Keratinocyte (primary cell): ENCODE measurements around the gene CSNK2A1. TPM values are rescaled to one million over a fixed set of nuclear protein-coding genes. Genes with fewer than 3 reads are reported as not detected.

ENCODE experiments used
- DNase-seq: peaks from one replicate; pipeline ENCODE4 v3.0.0-alpha.2; 2011; ENCODE audit warnings: low read depth, missing footprints, low spot score
- FAIRE-seq: peaks from 2 replicates; lab custom pipeline; 2011; peaks lifted over from hg19 to GRCh38; lab: Jason Lieb, UNC
- H2AFZ ChIP-seq: 2 replicates; pipeline ENCODE4 v1.6.0; 2012; ENCODE audit warnings: low read length, control low read depth, inconsistent platforms; ENCODE audit not compliant: control insufficient read depth
- H3K27ac ChIP-seq: 2 replicates; pipeline ENCODE4 v1.5.1; 2011; ENCODE audit warnings: low read length; ENCODE audit not compliant: control insufficient read depth, insufficient read depth
- H3K27me3 ChIP-seq: 3 replicates; pipeline ENCODE4 v1.6.0; 2011; ENCODE audit warnings: low read length; ENCODE audit not compliant: control insufficient read depth, insufficient read depth; ENCODE audit errors: extremely low read depth
- H3K36me3 ChIP-seq, 2 experiments: 2 replicates in 1 of 2; 3 replicates in 1 of 2; pipeline ENCODE4 v1.5.1; 2011; ENCODE audit warnings: low read length in 2 of 2, mild to moderate bottlenecking in 1 of 2; ENCODE audit not compliant: control insufficient read depth in 2 of 2, insufficient read depth in 2 of 2; ENCODE audit errors: extremely low read depth in 1 of 2
- H3K4me1 ChIP-seq: 3 replicates; pipeline ENCODE4 v1.5.1; 2011; ENCODE audit warnings: low read length; ENCODE audit not compliant: control insufficient read depth, insufficient read depth; ENCODE audit errors: extremely low read depth
- H3K4me2 ChIP-seq: 3 replicates; pipeline ENCODE4 v1.6.0; 2011; ENCODE audit warnings: low read depth, low read length; ENCODE audit not compliant: control insufficient read depth, insufficient read depth; ENCODE audit errors: extremely low read depth
- H3K4me3 ChIP-seq, 3 experiments: fragments of 200-600 bp in 1 of 3; sonication (generic) in 1 of 3; 2 replicates in 2 of 3; 3 replicates in 1 of 3; pipeline ENCODE4 v1.5.1; 2011 to 2016; ENCODE audit warnings: low read length in 3 of 3, mild to moderate bottlenecking in 3 of 3, control low read depth in 2 of 3, inconsistent platforms in 1 of 3, low read depth in 1 of 3, mixed read lengths in 1 of 3, mixed run types in 1 of 3, moderate library complexity in 1 of 3; ENCODE audit not compliant: control insufficient read depth in 2 of 3, insufficient read depth in 2 of 3; ENCODE audit errors: extremely low read depth in 1 of 3
- H3K79me2 ChIP-seq: 2 replicates; pipeline ENCODE4 v1.6.0; 2012; ENCODE audit warnings: low read length; ENCODE audit not compliant: control insufficient read depth, insufficient read depth
- H3K9ac ChIP-seq: 3 replicates; pipeline ENCODE4 v1.6.0; 2011; ENCODE audit warnings: low read length; ENCODE audit not compliant: control insufficient read depth, insufficient read depth; ENCODE audit errors: extremely low read depth
- H3K9me1 ChIP-seq: 3 replicates; pipeline ENCODE4 v1.6.0; 2011; ENCODE audit warnings: low read length; ENCODE audit not compliant: control insufficient read depth, insufficient read depth; ENCODE audit errors: extremely low read depth
- H3K9me3 ChIP-seq: 2 replicates; pipeline ENCODE4 v1.5.1; 2012; ENCODE audit warnings: low read depth, low read length; ENCODE audit not compliant: control insufficient read depth
- H4K20me1 ChIP-seq: 3 replicates; pipeline ENCODE4 v1.6.0; 2011; ENCODE audit warnings: low read length; ENCODE audit not compliant: control insufficient read depth, insufficient read depth; ENCODE audit errors: extremely low read depth
- CTCF ChIP-seq, 3 experiments: IDR thresholded peaks in 1 of 3; conservative IDR thresholded peaks in 1 of 3; optimal IDR thresholded peaks in 1 of 3; 2 replicates in 2 of 3; 3 replicates in 1 of 3; pipeline versions ENCODE3 to v1.5.1; 2011; ENCODE audit warnings: low read length in 3 of 3, mild to moderate bottlenecking in 3 of 3, moderate library complexity in 2 of 3, control low read depth in 1 of 3, inconsistent platforms in 1 of 3; ENCODE audit not compliant: insufficient read depth in 2 of 3; ENCODE audit errors: extremely low read depth in 1 of 3
- EZH2 ChIP-seq: IDR thresholded peaks from one replicate; pipeline ENCODE4 v1.6.1; 2012; ENCODE audit warnings: inconsistent platforms, mild to moderate bottlenecking, low read length, moderate library complexity
- dilution Hi-C: fragments of 300-500 bp; cut with MboI; formaldehyde crosslinking; loops from one replicate; pipeline ENCODE4 v1.7.0; 2020; ENCODE audit warnings: low sequenced_read_pairs; ENCODE audit not compliant: extremely low pct_ligation_motif_present
- polyA plus RNA-seq, 5 experiments: library from polyadenylated mRNA; depleted of rRNA in 3 of 5; stranded (reverse) in 3 of 5; stranded (forward) in 1 of 5; unstranded in 1 of 5; fragments of >200 nt; gene quantifications; 1 replicate in 1 of 5; 2 replicates in 3 of 5; 3 replicates in 1 of 5; pipeline versions ENCODE4 v1.2.1 to v1.2.3, GENCODE V29; 2011 to 2012; ENCODE audit warnings: missing spikeins in 2 of 5, low read depth in 1 of 5, low replicate concordance in 1 of 5

Gene CSNK2A1
- polyA plus RNA-seq, 1 donor (not counting 4 experiments of a cell fraction or from before 2014, with no cell fraction given), result 122 TPM

- Histone ChIP-seq H3K27me3 (no peaks in the 10 kb centered on the region), H3K79me2 (no peaks in the 10 kb centered on the region), H3K27ac (no peak overlapping the region), H3K9me3 (no peaks in the 10 kb centered on the region), H3K36me3 (peaks cover 46 to 48% of the 10 kb centered on the region in 2 experiments), H3K9me1 (no peaks in the 10 kb centered on the region), H3K4me1 (peaks cover under 1% of the 10 kb centered on the region), H3K9ac (no peak overlapping the region), H2AFZ (no peak overlapping the region), H3K4me2 (no peak overlapping the region), H3K4me3 (no peak overlapping the region), H4K20me1 (no peaks in the 10 kb centered on the region)
- dilution Hi-C loops, result no loop called here
- FAIRE-seq (no peak), DNase-seq (no peak)
- TF ChIP-seq CTCF (optimal IDR thresholded peaks at IDR 0.05 in 1 of 3, IDR thresholded peaks at IDR 0.05 in 1 of 3, conservative IDR thresholded peaks at IDR 0.05 in 1 of 3; ENCODE audit: extremely low read depth in 1 of 3, insufficient read depth in 2 of 3, low read length in 3 of 3) (no peak), EZH2 (no peak)
Measured at GRCh38 chr20:438571-439469, 104.8 kb downstream of the CSNK2A1 start.

- no peak for TF ChIP-seq EZH2
- no peak for TF ChIP-seq CTCF (optimal IDR thresholded peaks at IDR 0.05 in 1 of 3, IDR thresholded peaks at IDR 0.05 in 1 of 3, conservative IDR thresholded peaks at IDR 0.05 in 1 of 3; ENCODE audit: extremely low read depth in 1 of 3, insufficient read depth in 2 of 3, low read length in 3 of 3)
- no peaks in the 10 kb centered on the region for H3K9me1 ChIP-seq
- peaks cover 4% of the 10 kb centered on the region for H4K20me1 ChIP-seq
- H3K4me2 ChIP-seq, result no peak overlapping the region
- no peaks in the 10 kb centered on the region for H3K79me2 ChIP-seq
- H2AFZ ChIP-seq, result no peak overlapping the region
- no peak overlapping the region for H3K9ac ChIP-seq
- H3K27me3 ChIP-seq, result no peaks in the 10 kb centered on the region
- FAIRE-seq (no peak), DNase-seq (no peak)
- dilution Hi-C loops, result no loop called here
- no peak overlapping the region for H3K27ac ChIP-seq
- no peak overlapping the region for H3K4me3 ChIP-seq
- no peaks in the 10 kb centered on the region for H3K9me3 ChIP-seq
- peaks cover 43 to 53% of the 10 kb centered on the region in 2 experiments for H3K36me3 ChIP-seq
- H3K4me1 ChIP-seq, result peaks cover 5% of the 10 kb centered on the region
Measured at GRCh38 chr20:437787-438486, 105.7 kb downstream of the CSNK2A1 start.
